ENCODE measurements around the gene SLC9A9. TPM values are rescaled to one million over a fixed set of nuclear protein-coding genes. Genes with fewer than 3 reads are reported as not detected.

Gene SLC9A9
- total and polyA plus RNA-seq, 12 donors: 1.3 to 8.4 (median 3.0) TPM

DNA sequence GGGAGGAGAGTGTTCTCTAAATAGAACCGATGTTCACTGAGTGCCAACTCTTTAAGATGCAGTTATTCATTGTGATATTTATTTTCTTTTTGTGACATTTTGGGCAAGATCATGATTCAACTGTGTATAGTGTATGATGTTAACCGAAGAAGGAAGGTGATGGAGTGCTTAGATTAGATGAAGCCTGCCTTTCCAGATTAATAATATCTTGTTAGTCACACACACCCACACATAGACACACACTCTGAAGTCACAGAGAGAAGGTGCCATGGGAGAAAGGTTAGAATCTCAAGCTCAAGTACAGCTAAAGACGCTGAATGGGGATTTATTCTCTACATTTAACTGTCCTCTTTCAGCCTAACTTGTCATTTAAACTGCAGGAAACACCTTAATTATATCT lies 77.0 kb downstream of the SLC9A9 start:
- H3K4me1 ChIP-seq: peaks cover 0 to 25% (median 6%) of the 10 kb centered on the region in 9 donors
- TF ChIP-seq, protein P1, sequence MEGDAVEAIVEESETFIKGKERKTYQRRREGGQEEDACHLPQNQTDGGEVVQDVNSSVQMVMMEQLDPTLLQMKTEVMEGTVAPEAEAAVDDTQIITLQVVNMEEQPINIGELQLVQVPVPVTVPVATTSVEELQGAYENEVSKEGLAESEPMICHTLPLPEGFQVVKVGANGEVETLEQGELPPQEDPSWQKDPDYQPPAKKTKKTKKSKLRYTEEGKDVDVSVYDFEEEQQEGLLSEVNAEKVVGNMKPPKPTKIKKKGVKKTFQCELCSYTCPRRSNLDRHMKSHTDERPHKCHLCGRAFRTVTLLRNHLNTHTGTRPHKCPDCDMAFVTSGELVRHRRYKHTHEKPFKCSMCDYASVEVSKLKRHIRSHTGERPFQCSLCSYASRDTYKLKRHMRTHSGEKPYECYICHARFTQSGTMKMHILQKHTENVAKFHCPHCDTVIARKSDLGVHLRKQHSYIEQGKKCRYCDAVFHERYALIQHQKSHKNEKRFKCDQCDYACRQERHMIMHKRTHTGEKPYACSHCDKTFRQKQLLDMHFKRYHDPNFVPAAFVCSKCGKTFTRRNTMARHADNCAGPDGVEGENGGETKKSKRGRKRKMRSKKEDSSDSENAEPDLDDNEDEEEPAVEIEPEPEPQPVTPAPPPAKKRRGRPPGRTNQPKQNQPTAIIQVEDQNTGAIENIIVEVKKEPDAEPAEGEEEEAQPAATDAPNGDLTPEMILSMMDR (IDR thresholded peaks at IDR 0.05): no peak
- no peak overlapping the region for H3K4me3 ChIP-seq
- intact Hi-C loops (cut with DNase I): loop anchor here in 3 of 10 donors (5.0 to 10.0 kb wide), 3 partner anchors 74 to 184 kb away; partner anchors contain the start of gene SLC9A9 (in 1 of the 3)
- DNase-seq (no peak), ATAC-seq (no peak)
- no peaks in the 10 kb centered on the region for H3K36me3 ChIP-seq
- no peaks in the 10 kb centered on the region for H3K27me3 ChIP-seq
- no peaks in the 10 kb centered on the region for H3K9me3 ChIP-seq
- H3K27ac ChIP-seq: no peak overlapping the region
- 50 to 64% methylated on average over 3 of the region's 3 CpGs for WGBS, 2 donors

DNA sequence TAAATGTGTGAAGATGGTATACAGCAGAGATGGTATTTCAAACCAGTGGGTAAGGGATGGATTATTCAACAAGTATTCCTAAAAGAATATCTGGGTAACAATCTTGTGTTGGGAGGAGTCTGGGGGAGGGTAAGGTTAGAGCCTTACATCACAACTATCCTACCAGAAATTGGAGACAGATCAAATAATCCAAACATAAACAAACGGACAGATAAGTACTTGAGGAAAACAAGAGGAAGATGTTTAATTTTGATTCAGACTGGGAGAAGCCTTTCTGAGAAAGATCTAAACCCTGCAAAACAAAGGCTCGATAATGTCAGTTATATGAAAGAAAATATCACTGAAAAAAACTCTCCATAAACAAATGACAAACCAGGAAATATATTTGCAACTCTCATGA lies 77.9 kb downstream of the SLC9A9 start:
- no peaks in the 10 kb centered on the region for H3K9me3 ChIP-seq
- ATAC-seq (no peak), DNase-seq (no peak)
- WGBS, 2 donors: 61 to 62% methylated on average over 2 of the region's 2 CpGs
- H3K27me3 ChIP-seq: no peaks in the 10 kb centered on the region
- H3K4me3 ChIP-seq: no peak overlapping the region
- H3K27ac ChIP-seq: no peak overlapping the region
- H3K36me3 ChIP-seq: no peaks in the 10 kb centered on the region
- H3K4me1 ChIP-seq: peaks cover 0 to 21% (median 4%) of the 10 kb centered on the region in 9 donors
- intact Hi-C loops (cut with DNase I): loop anchor here in 3 of 10 donors (5.0 to 10.0 kb wide), 3 partner anchors 74 to 184 kb away; partner anchors contain the start of gene SLC9A9 (in 1 of the 3)
- TF ChIP-seq, protein P1 (IDR thresholded peaks at IDR 0.05): no peak

DNA sequence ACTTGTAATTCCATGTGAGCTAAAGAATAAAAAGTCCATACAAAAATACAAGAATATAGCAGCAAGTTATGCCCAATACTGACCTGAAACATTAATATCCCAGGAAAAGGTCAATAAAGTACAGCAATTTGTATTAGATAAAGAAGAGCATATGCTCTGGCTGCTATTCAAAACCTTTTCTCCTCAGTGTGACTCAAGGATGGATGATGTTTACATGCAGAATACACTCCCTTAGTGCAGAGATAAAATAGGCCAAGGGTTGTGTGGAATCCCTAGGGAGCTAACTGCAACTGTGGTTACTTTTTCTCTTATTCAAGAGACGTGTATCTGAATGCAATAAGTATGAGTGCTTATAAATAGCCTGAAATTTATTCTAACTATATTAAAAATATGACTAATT lies 78.7 kb downstream of the SLC9A9 start:
- peaks cover 0 to 21% (median 2%) of the 10 kb centered on the region in 9 donors for H3K4me1 ChIP-seq
- DNase-seq: no peak
- ATAC-seq: peak in 1 of 8 donors; percentile 31
- no peaks in the 10 kb centered on the region for H3K9me3 ChIP-seq
- H3K36me3 ChIP-seq: no peaks in the 10 kb centered on the region
- 26 to 46% methylated on average over 1 of the region's 1 CpG for WGBS, 2 donors
- no peak overlapping the region for H3K4me3 ChIP-seq
- no peaks in the 10 kb centered on the region for H3K27me3 ChIP-seq
- TF ChIP-seq, protein P1 (IDR thresholded peaks at IDR 0.05): no peak
- intact Hi-C loops (cut with DNase I): loop anchor here in 3 of 10 donors (5.0 to 10.0 kb wide), 3 partner anchors 75 to 185 kb away; partner anchors contain the start of gene SLC9A9 (in 1 of the 3)
- H3K27ac ChIP-seq: no peak overlapping the region

DNA sequence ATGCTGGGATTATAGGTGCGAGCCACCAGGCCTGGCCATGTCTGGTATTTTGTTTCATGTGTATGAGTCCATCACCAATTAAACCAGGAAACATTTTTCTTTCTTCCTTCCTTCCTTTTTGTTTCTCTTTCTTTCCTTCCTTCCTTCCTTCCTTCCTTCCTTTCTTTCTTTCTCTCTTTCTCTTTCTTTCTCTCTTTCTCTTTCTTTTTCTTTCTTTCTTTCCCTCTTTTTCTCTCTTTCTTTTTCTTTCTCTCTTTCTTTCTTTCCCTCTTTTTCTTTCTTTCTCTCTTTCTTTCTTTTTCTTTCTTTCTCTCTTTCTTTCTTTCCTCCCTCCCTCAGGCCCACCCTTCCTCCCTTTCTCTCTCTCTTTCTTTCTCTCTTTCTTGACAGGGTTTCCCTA lies 83.4 kb downstream of the SLC9A9 start:
- Histone ChIP-seq H3K9me3 (peaks cover 0 to 11% (median 0%) of the 10 kb centered on the region in 11 donors), H3K4me3 (no peak overlapping the region), H3K27me3 (no peaks in the 10 kb centered on the region), H3K27ac (no peak overlapping the region), H3K4me1 (peaks cover 0 to 12% (median 0%) of the 10 kb centered on the region in 9 donors), H3K36me3 (no peaks in the 10 kb centered on the region)
- intact Hi-C loops (cut with DNase I): no loop called here
- TF ChIP-seq, protein P1 (IDR thresholded peaks at IDR 0.05): no peak
- no peak for ATAC-seq
- DNase-seq: no peak
- 91 to 100% methylated on average over 1 of the region's 1 CpG for WGBS, 2 donors

Data from heart right ventricle (tissue), 16 donors.